ENCODE data around the gene TRIP10.

Gene TRIP10

DNA sequence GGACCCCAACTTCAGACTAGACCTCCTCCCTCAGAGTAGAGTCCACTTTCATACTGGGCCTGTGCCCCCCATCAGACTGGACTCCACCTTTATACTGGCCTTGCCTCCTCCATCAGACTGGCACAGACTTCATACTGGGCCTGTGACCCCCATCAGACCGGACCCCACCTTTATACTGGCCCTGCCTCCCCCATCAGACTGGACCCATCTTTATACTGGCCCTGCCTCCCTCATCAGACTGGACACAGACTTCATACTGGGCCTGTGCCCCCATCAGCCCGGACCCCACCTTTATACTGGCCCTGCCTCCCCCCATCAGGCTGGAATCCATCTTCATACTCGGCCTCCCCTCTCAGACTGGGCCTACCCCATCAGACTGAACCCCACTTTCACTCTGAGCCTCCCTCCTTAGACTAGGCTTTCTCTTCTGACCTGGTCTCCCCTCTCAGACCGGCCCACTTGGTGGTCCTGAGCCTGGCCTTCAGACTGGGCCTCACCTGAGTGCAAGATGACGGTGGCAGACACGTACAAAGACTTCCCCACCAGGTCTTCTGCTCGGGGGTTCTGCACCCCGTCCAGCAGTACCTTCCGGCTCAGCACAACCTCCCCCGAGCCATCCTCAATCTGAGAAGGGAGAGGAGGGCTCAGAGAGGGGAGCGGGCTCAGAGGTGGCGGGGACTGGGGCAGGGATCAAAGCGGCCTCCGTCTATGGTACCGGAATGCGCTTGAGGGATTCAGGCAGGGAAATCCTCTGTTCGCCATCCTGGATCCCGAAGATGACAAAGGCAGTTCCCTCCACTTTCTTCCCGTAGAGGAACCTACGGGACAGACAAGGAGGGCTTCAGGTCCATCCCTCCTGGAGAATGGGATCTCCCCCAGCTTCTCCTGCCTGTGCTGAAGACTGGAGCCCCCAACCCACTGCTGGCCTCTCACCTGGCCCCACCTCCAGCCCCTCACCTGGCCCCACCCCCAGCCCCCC lies 26.5 kb upstream of the TRIP10 start:
- no peak for DNase-seq

DNA sequence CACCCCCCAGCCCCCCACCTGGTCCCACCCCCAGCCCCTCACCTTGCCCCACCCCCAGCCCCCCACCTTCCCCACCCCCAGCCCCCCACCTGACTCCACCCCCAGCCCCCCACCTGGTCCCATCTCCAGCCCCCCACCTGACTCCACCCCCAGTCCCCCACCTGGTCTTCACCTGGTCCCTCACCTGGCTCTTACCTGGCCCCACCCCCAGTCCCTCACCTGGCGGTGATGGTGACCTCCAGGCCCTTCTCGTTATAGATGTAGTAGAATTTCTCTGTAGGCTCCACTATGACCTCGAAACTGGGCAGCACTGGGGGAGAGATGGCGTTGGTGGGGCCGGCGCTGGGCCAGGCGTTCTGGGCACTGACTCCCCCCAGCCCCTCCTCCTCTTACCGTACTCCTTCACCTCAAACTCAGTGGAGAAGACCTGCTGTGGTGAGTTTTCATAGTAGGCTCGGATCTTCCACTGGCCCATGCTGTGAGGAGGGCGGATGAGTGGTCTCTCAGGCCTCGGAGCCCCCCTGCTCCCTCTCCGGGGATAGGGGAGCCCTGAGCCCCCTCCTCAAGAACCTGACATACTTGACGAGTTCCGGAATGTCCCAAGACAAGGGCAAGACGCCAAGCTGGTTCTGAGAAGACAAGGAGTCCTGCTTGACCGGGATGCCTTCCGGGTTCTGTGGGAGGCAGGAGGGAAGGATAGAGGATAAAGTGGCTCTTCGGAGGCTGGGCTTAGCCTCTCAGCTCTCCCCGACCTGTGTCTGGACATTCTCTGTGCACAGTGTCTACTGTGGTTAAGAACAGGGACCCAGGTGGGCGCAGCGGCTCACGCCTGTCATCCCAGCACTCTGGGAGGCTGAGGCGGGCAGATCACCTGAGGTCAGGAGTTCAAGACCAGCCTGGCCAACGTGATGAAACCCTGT lies 25.4 kb upstream of the TRIP10 start:
- no peak for DNase-seq

DNA sequence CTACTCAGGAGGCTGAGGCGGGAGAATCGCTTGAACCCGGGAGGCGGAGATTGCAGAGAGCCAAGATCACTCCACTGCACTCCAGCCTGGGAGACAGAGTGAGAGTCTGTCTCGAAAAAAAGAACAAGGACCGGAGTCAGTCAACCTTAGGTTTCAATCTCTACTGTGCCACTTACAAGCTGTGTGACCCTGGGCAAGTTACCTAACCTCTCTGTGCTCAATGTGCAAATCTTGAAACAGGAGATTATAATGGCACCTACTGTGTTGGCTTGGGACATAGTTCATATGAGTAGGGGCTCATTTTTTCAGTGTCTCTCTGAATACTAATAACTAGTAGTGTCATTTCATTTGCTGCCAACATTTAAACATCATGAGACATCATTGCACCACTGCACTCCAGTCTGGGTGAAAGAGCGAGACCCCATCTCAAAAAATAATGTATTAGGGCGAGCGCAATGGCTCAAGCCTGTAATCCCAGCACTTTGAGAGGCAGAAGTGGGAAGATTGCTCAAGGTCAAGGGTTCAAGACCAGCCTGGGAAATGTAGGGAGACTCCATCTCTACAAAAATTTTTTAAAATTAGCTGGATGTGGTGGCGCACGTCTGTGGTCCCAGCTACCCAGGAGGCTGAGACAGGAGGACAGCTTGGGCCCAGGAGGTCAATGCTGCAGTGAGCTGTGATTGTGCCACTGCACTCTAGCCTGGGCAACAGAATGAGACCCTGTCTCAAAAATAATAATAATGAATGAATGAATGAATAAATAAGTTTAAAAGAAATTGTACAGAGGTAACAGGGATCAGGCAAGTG lies 24.5 kb upstream of the TRIP10 start:
- no peak for DNase-seq

DNA sequence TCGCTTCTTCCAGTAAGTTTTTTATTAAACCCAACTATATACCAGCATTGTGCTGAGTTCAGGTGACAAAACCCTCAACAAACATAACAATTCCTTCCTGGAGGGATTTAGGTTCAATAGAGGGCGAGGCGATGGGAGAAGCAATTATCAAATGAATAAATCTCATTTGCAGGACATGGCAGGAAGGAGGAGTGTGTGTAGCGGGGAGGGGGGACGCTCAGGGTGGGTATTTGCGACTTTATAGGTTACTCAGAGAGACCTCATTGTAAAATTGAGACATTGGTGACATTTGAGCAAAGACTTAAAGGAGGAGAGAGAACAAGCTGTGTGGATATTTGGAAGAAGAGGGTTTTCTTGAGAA lies 22.9 kb upstream of the TRIP10 start:
- no peak for DNase-seq

DNA sequence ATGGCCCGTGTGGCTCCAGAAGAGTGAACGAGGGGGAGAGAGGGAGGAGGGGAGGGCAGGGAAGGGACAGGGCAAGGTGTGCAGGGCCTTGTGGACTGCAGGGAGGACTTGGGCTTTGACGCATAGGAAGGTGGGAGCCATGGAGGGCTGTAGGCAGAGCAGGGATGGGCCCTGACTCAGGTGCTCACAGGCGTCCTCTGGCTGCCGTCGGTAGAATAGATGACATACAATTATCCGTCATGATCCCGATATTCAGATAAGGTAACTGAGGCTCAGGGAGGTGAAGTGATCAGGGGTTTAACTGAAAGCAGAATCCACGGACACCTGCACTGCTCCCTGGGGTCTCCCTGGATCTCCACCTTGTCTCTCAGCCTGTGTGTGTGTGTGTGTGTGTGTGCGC lies 22.4 kb upstream of the TRIP10 start:
- no peak for DNase-seq

DNA sequence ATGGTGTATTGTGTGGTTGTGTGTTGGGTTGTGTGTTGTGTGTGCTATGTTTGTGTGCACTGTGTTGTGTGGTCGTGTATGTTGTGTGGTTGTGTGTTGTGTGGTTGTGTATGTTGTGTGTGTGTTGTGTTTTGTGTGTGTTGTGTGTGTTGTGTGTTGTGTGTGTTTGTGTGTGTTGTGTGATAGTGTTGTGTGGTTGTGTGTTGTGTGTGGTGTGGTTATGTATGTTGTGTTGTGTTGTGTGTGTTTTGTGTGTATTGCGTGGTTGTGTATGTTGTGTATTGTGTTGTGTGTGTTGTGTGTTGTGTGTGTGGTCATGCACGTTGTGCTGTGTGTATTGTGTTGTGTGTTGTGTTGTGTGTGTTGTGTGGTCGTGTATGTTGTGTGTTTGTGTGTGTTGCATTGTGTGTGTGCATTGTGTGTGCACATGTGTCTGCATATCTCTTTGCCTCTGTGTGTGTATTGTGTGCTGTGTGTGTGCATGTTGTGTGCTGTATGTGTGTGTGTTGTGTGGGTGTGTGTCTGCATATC lies 22.0 kb upstream of the TRIP10 start:
- no peak for DNase-seq

DNA sequence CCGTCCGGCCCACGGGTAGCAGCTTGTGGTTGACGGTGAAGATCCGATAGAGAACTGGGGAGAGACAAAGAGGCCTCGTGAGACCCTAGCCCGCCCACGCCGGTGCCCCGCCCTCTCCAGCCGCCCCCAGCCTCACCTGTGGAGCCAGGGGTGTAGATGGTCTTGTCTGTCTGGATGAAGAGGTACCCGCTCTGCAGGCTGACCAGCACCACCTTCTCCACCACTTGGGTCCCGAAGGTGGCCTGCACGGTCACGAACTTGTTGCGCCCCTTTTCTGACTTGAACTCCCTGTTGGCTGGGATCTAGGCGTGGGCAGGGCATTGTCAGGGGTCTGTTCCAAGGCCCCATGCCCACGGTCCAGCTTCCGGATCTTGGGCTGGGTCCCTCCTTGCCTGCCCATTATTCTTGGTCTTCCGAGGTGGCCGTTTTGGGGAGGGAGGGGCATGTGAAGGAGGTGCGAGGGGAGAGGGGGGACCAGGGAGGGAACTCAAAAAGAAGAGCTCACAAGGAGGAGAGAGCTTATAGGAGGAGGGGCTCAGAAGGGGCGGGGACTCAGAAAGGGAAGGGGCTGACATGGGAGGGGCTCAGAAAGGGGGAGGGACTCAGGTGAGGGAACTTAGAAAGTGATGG lies 21.3 kb upstream of the TRIP10 start:
- DNase-seq = no peak

DNA sequence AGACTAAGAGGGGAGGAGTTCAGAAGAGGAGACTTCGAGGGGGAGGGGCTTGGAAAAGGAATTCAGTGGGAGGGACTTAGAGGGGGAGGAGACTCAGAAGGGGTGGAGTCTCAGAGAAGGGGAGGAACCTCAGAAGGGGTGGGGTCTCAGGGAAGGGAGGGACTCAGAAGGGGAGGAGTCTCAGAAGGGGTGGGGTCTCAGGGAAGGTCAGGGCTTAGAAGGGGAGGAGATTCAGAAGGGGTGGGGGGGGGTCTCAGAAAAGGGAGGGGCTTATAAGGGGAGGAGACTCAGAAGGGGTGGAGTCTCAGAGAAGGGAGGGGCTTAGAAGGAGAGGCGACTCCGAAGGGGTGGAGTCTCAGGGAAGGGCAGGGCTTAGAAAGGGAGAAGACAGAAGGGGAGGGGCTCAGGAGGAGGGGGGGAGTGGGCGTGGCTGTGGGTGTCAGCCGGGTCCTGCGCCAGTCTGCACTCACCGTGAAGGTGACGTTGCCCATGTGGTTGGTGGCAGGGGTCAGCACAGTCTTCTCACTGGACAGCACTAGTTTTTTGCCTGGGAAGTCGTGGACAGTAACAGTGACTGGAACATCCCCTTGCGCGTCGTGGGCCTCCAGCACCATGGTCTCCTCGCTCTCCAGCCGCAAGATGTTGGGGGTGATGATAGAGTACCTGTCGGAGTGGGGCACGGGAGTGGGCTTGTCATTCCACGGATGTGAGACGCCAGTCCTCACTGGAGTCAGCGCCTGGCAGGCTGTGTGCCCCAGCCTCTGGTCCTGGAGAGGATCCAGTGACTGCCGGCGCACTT lies 20.5 kb upstream of the TRIP10 start:
- no peak for DNase-seq

DNA sequence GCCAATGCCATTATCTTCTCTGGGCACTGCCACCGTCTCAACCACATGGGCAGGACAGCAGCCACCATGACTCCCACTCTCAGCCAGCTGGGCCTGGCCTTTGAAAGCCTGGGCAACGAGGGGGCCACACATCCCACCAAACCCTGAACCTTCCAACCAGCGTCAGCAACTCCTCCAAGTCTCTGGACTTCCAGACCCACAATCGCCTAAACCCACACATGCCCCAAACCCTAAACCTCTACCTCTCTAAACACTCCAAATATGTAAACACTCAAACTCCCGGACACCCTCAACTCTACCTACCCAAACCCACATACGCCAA lies 20.0 kb upstream of the TRIP10 start:
- DNase-seq = no peak

DNA sequence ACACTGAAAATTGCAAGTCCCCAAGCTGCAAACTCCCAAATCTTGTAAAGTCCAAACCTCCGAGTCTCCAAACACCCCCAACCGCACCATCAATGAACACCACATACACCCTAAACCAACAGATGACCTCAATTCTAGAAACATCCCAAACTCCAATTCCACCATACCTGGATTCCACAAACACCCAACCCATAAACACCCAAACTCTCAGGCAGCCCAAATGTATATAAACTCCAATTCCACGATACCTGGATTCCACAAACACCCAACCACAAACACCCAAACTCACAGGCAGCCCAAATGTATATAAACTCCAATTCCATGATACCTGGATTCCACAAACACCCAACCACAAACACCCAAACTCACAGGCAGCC lies 19.5 kb upstream of the TRIP10 start:
- DNase-seq = no peak

DNA sequence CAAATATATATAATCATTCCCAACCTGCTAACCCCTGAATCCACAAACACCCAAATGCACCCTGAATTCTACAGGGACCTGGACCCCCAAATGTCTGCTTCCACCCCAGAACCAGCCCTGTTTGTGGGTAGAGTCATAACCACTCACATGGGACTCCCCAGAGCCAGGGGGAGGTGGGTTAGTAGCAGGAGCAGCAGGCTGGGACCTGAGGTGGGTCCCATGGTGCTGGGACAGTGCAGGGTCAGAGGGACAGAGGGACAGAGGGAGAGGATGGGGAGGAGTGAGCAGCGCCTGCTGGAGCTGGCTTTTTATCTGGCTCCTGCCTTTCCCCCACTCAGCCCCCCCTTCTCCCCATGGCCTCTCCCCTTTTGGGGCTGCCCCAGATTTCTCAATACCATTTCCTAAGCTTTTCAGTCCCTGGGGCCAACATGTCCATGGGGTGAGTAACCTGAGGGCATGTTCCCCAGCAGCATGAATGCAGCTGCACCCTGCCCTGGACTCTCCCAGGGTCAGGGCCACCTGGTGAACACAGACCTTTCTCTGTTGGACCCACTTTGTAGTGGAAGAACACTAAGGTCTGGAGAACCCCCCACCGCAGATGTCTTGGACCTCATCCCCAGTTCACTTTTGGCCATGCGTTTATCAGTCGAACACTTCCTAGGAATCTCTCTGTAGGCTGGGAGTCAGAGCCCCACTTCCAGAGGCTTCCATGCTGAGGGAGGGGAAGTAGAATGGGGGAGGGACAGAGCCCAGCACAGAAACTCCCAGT lies 18.9 kb upstream of the TRIP10 start, which contains the start of gene C3:
TSS of gene C3 (minus strand) at position 282 of the 769 bp plus-strand sequence. CDS start at position 221, 61 bp downstream.
- no peak for DNase-seq

DNA sequence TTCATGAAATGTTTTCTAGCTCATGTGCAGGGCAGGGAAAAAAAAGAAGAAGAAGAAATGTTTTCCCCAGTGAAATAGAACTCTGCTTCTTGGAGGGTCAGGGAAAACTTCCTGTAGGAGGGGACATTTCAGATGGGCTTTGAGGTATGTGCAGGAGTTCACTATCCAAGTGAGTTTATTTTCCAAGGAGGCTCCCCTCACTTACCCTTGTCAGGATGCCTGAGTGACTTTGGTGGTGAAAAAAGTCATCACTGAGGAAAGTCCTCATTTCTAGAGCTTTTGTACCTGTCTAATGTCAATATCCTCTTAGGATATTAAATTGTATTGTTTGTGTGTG lies 18.4 kb upstream of the TRIP10 start:
- DNase-seq = no peak

DNA sequence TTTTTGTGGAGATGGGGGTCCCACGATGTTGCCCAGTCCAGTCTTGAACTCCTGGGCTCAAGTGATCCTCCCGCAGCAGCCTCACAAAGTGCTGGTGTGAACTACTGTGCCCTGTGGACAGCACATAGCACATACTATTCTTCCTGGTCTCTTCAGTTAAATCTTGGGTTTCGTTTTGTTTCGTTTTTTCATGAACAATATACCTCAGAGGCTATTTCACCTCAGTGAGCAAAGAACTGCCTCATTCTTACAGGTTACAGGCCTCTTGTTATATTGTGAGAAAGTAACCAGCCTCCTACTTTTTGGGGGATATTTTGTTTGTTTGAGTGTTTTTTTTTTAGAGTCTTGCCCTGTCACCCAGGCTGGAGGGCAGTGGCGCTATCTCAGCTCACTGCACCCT lies 17.7 kb upstream of the TRIP10 start:
- no peak for DNase-seq

DNA sequence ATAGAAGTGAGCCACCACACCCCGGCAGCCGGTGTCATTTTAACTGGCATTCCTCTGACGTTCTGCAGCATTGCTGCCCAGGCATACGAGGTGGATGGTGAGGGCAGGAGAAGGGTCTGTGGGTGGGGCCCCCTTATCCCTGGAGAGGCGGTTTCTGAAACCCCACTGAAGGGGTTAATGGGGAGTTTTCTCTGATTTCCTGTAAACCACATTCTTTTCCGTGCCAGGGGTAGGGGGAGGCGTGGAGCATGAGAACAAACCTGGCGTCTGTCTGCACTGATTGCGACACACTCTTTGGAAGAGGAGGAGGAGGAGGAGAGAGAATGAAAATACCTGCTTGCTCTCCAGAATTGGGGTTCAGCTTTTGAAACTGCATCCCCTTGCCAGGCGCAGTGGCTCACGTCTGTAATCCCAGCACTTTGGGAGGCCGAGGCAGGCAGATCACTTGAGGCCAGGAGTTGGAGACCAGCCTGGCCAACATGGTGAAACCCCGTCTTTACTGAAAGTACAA lies 16.3 kb upstream of the TRIP10 start:
- DNase-seq = peak; percentile 30

DNA sequence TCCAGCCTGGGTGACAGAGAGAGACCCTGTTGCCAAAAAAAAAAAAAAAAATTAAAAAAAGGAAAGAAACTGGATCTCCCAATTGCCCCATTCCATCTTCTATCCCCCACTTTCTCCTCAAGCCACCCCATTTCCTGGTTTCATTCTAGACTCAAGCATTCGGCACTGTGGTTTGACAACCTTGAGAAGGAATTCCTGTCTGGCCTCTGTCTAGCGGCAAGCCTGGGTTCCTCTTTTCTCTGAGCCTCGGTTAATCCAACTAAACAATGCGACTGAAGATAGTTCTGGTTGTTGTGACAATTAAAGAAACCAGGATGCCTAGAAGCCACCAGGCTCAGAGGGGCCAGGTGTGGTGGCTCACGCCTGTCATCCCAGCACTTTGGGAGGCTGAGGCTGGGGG lies 15.7 kb upstream of the TRIP10 start:
- no peak for DNase-seq

DNA sequence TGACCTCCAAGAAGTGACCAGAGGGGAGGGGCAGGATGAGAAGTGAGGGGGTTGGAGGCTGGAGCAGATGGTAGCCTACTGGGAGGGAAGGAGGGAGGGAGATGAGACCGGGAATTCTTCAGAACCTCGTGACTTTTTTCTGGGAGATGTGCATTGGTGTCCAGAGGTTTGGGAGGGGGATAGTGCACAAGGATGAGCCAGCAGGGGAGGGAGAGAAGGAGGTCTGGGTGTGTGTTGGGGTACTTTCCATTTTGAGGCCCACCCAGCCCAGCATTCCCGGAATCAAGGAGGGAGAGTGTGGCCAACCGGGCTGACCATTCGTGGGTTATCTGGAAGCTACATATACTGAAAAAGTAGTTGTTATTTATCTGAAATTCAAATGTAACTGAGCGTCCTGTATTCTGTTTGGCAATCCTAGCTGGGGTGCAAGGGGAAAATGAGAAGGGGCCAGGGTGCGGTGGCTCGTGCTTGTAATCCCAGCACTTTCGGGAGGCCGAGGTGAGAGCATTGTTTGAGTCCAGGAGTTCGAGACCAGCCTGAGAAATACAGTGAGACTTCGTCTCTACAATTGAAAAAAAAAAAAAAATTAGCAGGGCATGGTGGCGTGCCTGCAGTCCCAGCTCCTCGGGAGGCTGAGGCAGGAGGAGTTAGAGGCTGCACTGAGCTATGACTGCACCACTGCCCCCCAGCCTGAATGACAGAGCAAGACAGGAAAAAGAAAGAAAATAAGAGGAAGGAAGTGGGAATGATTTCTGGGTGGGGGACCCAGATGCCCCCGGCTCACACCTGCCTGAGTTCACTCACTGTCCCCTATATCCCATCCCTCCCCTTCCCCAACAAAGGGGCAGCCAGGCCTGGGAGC lies 14.6 kb upstream of the TRIP10 start:
- DNase-seq = no peak

DNA sequence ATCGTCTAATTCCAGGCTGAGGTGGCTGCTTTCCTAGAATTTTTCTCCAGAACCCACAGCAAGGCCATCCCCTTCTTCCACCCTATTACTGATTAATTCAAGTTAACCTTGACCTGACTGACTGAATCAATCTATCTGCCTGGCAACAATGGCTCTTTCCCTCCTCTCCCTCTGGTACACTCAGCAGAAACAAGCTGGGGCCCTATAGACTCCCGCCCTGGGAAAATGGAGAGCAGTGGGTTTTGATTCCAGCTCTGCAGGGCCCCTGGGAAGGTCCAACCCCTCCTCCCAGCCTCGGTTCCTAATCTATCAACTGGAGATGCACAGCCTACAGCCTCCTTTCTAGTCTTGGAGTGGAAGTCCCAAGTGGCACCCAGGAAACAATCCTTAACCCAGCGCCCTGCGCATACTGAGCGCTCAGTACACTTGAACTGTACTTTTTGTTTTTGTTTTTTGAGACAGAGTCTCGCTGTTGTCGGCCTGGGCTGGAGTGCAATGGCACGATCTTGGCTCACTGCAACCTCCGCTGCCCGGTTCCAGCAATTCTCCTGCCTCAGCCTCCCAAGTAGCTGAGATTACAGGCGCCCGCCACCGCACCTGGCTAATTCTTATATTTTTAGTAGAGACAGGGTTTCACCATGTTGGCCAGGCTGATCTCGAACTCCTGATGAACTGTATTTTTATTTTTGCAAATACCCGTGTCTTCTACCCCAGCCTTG lies 13.8 kb upstream of the TRIP10 start:
- peak; percentile 53 for DNase-seq

DNA sequence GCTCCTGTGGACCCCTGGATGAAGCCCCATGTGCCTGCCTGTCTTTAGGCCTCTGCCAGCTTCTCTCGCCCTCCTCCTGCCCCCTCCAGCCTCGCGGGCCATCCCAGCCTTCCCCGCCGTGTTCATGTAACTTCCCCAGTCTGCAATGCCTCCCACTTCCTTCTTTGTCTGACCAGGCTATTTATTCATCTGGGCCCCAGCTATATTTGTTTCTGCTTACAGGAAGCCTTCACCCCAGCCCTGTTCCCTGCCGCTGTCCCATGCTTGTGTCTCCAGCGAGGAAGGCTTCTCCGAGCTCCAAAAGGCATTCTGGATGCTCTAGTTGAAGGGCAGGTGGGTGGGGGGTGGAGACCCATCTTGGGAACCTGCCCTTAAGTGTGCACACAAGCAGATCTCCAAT lies 11.1 kb upstream of the TRIP10 start:
- DNase-seq = no peak

Data from kidney glomerular epithelial cell (primary cell).